ENCODE measurements around the gene DPEP1.

GRCh38 chr16:89607937-89608740 lies 5.3 kb upstream of the DPEP1 start:
- TF ChIP-seq, protein P1, sequence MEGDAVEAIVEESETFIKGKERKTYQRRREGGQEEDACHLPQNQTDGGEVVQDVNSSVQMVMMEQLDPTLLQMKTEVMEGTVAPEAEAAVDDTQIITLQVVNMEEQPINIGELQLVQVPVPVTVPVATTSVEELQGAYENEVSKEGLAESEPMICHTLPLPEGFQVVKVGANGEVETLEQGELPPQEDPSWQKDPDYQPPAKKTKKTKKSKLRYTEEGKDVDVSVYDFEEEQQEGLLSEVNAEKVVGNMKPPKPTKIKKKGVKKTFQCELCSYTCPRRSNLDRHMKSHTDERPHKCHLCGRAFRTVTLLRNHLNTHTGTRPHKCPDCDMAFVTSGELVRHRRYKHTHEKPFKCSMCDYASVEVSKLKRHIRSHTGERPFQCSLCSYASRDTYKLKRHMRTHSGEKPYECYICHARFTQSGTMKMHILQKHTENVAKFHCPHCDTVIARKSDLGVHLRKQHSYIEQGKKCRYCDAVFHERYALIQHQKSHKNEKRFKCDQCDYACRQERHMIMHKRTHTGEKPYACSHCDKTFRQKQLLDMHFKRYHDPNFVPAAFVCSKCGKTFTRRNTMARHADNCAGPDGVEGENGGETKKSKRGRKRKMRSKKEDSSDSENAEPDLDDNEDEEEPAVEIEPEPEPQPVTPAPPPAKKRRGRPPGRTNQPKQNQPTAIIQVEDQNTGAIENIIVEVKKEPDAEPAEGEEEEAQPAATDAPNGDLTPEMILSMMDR (IDR thresholded peaks at IDR 0.05), result no peak
- TF ChIP-seq ZNF425 (CRISPR knock-in tag; conservative IDR thresholded peaks at IDR 0.05), result no peak
- no peak for TF ChIP-seq MAX (CRISPR knock-in tag; IDR thresholded peaks at IDR 0.05)
- no peak for TF ChIP-seq SOX15 (CRISPR knock-in tag; IDR thresholded peaks at IDR 0.05)

Data from WTC11 (cell line).